Hepatocyte (in vitro differentiated cells): ENCODE data around the gene EIF3D. TPM values are rescaled to one million over a fixed set of nuclear protein-coding genes. Genes with fewer than 3 reads are reported as not detected.

Source experiments
- DNase-seq: peaks from one replicate; pipeline ENCODE4 v3.0.0-alpha.2; 2016; ENCODE audit warnings: low spot score
- H2AFZ ChIP-seq: fragments of 200-600 bp; sonication (generic); 2 replicates; pipeline ENCODE4 v1.6.0; 2016; ENCODE audit warnings: antibody characterized with exemption, mild to moderate bottlenecking
- H3K27ac ChIP-seq: fragments of 200-600 bp; sonication (generic); 2 replicates; pipeline ENCODE4 v1.5.1; 2016; ENCODE audit warnings: mild to moderate bottlenecking
- H3K27me3 ChIP-seq: fragments of 200-600 bp; sonication (generic); 2 replicates; pipeline ENCODE4 v1.6.1; 2016
- H3K36me3 ChIP-seq: fragments of 200-600 bp; sonication (generic); replicated peaks from 2 replicates; pipeline ENCODE4 v1.5.1; 2016; ENCODE audit warnings: low read depth; ENCODE audit not compliant: insufficient read depth
- H3K4me1 ChIP-seq: fragments of 200-600 bp; sonication (generic); 2 replicates; pipeline ENCODE4 v1.5.1; 2016; ENCODE audit warnings: mild to moderate bottlenecking, moderate library complexity; ENCODE audit not compliant: insufficient read depth
- H3K4me2 ChIP-seq: fragments of 200-600 bp; sonication (generic); 2 replicates; pipeline ENCODE4 v1.6.0; 2016
- H3K4me3 ChIP-seq: fragments of 200-600 bp; sonication (generic); 2 replicates; pipeline ENCODE4 v1.5.1; 2016; ENCODE audit warnings: mild to moderate bottlenecking
- H3K79me2 ChIP-seq: fragments of 200-600 bp; sonication (generic); 2 replicates; pipeline ENCODE4 v1.6.0; 2017; ENCODE audit warnings: mild to moderate bottlenecking
- H3K9me2 ChIP-seq: fragments of 200-600 bp; sonication (generic); replicated peaks from 2 replicates; pipeline ENCODE4 v1.6.0; 2017; ENCODE audit warnings: mild to moderate bottlenecking; ENCODE audit not compliant: insufficient read depth
- H3K9me3 ChIP-seq: fragments of 200-600 bp; sonication (generic); 2 replicates; pipeline ENCODE4 v1.5.1; 2016; ENCODE audit warnings: low read depth, mild to moderate bottlenecking
- H4K20me1 ChIP-seq: fragments of 200-600 bp; sonication (generic); 2 replicates; pipeline ENCODE4 v1.6.0; 2016; ENCODE audit warnings: mild to moderate bottlenecking; ENCODE audit not compliant: insufficient read depth, poor library complexity, severe bottlenecking
- EZH2 ChIP-seq: fragments of 200-600 bp; sonication (generic); IDR thresholded peaks from 2 replicates; pipeline ENCODE4 v1.6.1; 2016; ENCODE audit warnings: antibody characterized with exemption, mild to moderate bottlenecking, borderline replicate concordance
- EZH2phosphoT487 ChIP-seq: fragments of 200-600 bp; sonication (generic); IDR thresholded peaks from one replicate; pipeline ENCODE4 v1.6.1; 2018; ENCODE audit warnings: antibody characterized with exemption, mild to moderate bottlenecking, low read depth, moderate library complexity; ENCODE audit not compliant: unreplicated experiment, severe bottlenecking
- WGBS: methylation state at CpG from one replicate; pipeline ENCODE4 v1.1.6; 2016; ENCODE audit warnings: low lambda C conversion rate; ENCODE audit errors: missing lambda C conversion rate; 5-methylcytosine and 5-hydroxymethylcytosine counted together
- polyA plus RNA-seq: library from polyadenylated mRNA; unstranded; fragments of >200 nt; fragmentation: Nextera tagmentation; extraction: Ambion mirVana; gene quantifications from 2 replicates; pipeline ENCODE4 v1.2.1, GENCODE V29; 2016
- total RNA-seq: library from RNA; depleted of rRNA; stranded (reverse); fragments of >200 nt; gene quantifications from 2 replicates; pipeline ENCODE4 v1.2.3, GENCODE V29; 2014
- TF ChIP-seq, protein P1 (sequence below): fragments of 200-600 bp; sonication (generic); IDR thresholded peaks from 2 replicates; pipeline ENCODE4 v1.5.1; 2016; ENCODE audit warnings: antibody characterized with exemption, mild to moderate bottlenecking; ENCODE audit not compliant: poor library complexity

Gene EIF3D
- total and polyA plus RNA-seq, 2 experiments from 2014 or later: 70.4 to 171 TPM

DNA sequence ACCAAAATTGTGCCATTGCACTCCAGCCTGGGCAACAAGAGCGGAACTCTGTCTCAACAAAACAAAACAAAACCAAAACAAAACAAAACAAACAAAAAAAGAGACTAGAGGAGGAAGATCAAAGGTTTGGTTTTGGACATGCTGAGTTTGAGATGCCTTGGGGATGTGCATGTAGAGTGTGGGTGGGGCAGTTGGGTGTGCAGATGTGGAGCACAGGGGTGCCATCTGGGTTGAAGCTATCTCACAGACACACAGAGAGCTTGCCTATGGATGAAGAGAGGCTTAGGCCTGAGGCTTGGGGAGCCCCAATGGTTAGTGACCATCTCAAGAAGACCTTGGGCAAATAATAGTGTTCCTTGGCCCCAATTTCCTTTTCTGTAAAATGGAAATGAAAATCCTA, 45.8 kb upstream of the EIF3D start:
- DNase-seq: no peak
- no peaks in the 10 kb centered on the region for H3K36me3 ChIP-seq
- no peaks in the 10 kb centered on the region for H3K27me3 ChIP-seq
- no peaks in the 10 kb centered on the region for H3K9me2 ChIP-seq
- no peaks in the 10 kb centered on the region for H3K79me2 ChIP-seq
- H4K20me1 ChIP-seq: no peaks in the 10 kb centered on the region
- H3K4me3 ChIP-seq: no peak overlapping the region
- 100% methylated on average over 1 of the region's 1 CpG for WGBS
- H3K4me2 ChIP-seq: no peak overlapping the region
- TF ChIP-seq EZH2phosphoT487 (no peak), EZH2 (no peak)
- TF ChIP-seq, protein P1, sequence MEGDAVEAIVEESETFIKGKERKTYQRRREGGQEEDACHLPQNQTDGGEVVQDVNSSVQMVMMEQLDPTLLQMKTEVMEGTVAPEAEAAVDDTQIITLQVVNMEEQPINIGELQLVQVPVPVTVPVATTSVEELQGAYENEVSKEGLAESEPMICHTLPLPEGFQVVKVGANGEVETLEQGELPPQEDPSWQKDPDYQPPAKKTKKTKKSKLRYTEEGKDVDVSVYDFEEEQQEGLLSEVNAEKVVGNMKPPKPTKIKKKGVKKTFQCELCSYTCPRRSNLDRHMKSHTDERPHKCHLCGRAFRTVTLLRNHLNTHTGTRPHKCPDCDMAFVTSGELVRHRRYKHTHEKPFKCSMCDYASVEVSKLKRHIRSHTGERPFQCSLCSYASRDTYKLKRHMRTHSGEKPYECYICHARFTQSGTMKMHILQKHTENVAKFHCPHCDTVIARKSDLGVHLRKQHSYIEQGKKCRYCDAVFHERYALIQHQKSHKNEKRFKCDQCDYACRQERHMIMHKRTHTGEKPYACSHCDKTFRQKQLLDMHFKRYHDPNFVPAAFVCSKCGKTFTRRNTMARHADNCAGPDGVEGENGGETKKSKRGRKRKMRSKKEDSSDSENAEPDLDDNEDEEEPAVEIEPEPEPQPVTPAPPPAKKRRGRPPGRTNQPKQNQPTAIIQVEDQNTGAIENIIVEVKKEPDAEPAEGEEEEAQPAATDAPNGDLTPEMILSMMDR: no peak
- H3K4me1 ChIP-seq: no peaks in the 10 kb centered on the region
- H3K27ac ChIP-seq: no peak overlapping the region
- H2AFZ ChIP-seq: no peak overlapping the region
- no peaks in the 10 kb centered on the region for H3K9me3 ChIP-seq

DNA sequence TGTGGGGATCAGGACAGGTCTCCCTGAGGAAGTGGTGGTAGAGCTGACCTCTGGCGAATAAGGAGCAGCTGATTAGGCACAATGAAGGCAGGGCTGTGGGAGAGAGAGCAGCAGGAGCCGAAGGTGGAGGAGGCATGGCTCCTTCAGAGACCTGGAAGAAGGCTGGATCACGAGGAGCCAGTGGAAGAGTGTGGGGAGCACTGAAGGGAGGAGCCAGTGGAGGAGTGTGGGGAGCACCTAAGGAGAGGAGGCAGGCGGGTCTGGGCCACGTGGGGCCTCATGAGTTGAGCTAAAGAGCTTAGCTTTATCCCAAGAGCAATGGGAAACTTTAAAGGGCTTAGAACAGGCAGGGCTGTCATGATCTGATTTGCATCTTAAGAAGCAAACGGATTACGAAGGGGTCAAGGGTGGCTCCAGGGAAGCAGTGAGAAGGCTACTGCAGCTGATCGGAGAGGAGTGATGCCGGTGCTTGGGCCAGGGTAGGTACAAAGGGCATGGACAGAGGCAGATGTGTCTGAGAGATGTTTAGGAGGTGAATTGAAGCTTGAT, 44.9 kb upstream of the EIF3D start:
- no peak overlapping the region for H2AFZ ChIP-seq
- H4K20me1 ChIP-seq: no peaks in the 10 kb centered on the region
- H3K36me3 ChIP-seq: no peaks in the 10 kb centered on the region
- H3K4me2 ChIP-seq: no peak overlapping the region
- WGBS: 52% methylated on average over 9 of the region's 9 CpGs
- no peaks in the 10 kb centered on the region for H3K4me1 ChIP-seq
- TF ChIP-seq EZH2phosphoT487 (no peak), EZH2 (no peak)
- TF ChIP-seq, protein P1: no peak
- H3K79me2 ChIP-seq: no peaks in the 10 kb centered on the region
- DNase-seq: no peak
- H3K27me3 ChIP-seq: no peaks in the 10 kb centered on the region
- H3K9me3 ChIP-seq: no peaks in the 10 kb centered on the region
- no peaks in the 10 kb centered on the region for H3K9me2 ChIP-seq
- no peak overlapping the region for H3K4me3 ChIP-seq
- H3K27ac ChIP-seq: no peak overlapping the region

DNA sequence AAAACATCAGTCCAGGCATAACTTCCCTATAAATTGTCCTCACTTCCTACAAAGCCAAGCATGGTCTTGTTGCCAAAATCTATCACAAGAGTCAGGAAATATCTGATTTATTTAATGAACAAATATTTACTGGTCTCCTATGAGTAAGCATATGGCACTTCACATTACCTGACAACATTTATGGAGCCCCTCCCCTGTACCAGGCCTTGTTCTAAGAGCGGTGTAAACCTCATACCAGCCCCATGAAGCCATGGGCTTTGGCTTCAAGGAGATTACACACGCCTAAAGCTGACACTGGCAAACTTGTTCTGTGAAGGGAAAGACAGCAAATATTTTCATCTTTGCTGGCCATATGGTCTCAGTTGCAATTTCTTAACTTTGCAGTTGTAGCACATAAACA, 43.0 kb upstream of the EIF3D start:
- Histone ChIP-seq H2AFZ (no peak overlapping the region), H3K36me3 (no peaks in the 10 kb centered on the region), H3K4me3 (no peak overlapping the region), H3K9me3 (no peaks in the 10 kb centered on the region), H4K20me1 (no peaks in the 10 kb centered on the region), H3K79me2 (no peaks in the 10 kb centered on the region), H3K4me2 (no peak overlapping the region), H3K4me1 (no peaks in the 10 kb centered on the region), H3K9me2 (no peaks in the 10 kb centered on the region), H3K27me3 (no peaks in the 10 kb centered on the region), H3K27ac (no peak overlapping the region)
- no peak for DNase-seq
- 89% methylated on average over 2 of the region's 2 CpGs for WGBS
- TF ChIP-seq, protein P1: no peak
- TF ChIP-seq EZH2phosphoT487: no peak
- no peak for TF ChIP-seq EZH2
